GM12873 (cell line): ENCODE results near the gene FRMD4A.

Experiments used
- CTCF ChIP-seq: IDR thresholded peaks from 2 replicates; pipeline ENCODE4 v1.5.1; 2012; ENCODE audit warnings: low read depth, mild to moderate bottlenecking, moderate library complexity, low read length, control low read depth; ENCODE audit not compliant: insufficient read depth; ENCODE audit errors: missing control alignments

The FRMD4A gene

DNA sequence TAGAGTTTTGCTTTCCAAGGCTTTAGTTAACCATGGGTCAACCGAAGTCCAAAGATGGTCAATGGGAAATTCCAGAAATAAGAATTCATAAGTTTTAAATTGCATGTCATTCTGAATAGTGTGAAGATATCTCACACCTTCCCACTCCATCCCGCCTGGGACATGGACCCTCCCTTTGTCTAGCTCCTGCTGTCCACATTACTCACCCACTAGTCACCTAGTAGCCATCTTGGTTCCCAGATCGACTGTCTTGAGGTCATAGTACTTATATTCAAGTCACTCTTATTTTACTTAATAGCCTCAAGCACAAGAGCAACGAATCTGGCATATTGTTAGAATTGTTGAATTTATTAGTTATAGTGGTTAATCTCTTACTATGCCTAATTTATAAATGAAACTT, 377.4 kb downstream of the FRMD4A start:
- TF ChIP-seq CTCF: no peak

- no peak for TF ChIP-seq CTCF
Measured at GRCh38 chr10:13950543-13950939, 380.2 kb downstream of the FRMD4A start.

DNA sequence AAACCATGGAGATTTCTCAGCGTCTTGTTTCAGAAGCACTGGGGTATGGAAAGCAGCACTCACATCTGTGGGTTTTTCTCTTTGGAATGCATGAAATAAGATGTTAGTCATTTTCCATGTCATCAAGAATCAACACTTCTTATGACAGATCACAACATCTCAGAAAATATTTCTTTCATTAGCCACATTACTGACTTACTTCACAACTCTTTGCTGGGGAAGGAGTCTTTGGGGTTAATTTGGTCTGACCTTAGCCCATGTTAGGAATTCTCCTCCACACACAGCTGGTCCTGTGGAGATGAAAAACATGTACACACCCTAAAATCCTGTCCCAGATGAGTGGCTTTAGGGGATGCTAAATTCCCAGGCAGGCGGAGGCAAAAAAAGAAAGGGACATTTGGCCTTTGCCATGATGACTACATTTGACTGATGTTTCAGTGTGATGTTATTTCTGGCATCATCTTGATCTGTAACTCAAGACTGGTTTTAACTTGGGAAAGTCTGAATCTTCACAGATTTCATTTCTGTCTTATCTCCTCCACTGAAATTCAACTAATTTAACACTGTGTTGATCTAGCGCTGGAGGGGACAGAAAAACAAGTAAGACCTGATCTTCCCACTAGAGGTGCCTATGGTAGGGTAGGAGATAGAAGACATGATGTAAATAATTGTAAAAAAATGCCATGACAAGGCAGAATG, 380.7 kb downstream of the FRMD4A start:
- TF ChIP-seq CTCF: no peak

- TF ChIP-seq CTCF: no peak
Measured at GRCh38 chr10:13946209-13946460, 384.6 kb downstream of the FRMD4A start.

DNA sequence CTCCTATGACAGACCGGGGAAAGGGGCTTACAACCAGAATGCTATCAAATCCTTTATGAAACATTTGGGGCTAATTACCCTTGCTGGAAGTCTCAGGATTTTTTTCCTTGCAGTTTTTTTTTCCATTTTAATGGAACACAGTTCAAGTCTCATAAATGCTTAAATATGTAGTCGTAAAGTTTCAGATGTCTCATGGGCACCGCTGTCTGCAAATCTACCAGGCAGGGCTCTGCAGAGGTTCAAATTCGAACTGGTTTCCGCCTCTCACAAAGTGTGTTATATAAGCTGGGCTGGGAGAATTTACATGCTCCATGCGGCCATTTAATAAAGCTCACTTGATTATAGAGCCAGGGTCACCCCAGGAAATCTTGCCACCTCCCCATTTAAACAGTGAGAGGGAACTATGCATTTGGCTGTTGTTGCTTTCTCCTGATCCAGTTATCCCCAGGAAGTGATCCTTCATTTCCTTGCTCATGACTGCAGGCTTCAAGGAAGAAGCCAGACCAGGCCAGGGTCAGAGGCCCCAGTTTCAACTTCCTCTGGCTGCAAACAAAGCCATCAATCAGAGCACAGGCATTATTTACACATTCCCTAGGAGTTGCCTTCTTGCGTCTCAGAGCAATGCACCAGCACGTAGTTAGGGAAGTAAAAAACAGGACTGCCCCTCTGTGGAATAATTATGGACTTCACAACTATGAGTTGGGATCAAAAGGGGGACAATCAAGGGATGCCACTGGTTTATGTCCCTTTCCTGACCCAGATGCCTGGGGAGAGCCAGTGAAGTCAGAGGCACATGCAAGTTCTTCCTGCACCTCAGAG, 385.1 kb downstream of the FRMD4A start:
- TF ChIP-seq CTCF: no peak

- no peak for TF ChIP-seq CTCF
Measured at GRCh38 chr10:13944823-13945222, 385.9 kb downstream of the FRMD4A start.

DNA sequence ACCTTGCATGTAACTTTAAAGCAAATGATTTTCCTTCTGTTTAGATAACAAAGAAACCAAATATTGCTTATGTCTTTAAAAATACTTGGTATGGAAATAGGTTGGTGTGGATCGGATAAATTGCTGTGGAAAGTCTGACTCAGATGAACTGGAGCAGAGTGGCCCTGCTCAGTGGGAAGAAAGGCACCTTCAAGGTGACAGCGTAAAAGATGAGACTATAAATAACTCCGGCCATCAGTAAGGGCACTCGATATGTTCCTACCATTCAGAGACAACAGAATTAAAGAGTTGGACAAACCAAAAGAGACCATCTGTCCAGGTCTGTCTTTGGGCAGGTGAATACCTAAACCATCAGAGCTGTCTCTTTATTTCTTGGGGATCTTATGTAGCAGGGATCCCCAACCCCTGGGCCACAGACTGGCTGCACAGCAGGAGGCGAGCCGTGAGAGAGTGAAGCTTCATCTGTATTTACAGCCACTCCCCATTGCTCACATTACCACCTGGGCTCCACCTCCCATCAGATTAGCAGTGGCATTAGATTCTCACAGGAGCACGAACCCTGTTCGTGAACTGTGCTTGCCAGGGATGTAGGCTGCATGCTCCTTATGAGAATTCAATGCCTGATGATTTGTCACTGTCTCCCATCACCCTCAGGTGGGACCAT, 386.9 kb downstream of the FRMD4A start:
- no peak for TF ChIP-seq CTCF
